HG03575 (cell line): ENCODE results near the gene SLC25A39.

Experiments
- ATAC-seq: cut with Tn5 transposase; IDR thresholded peaks from one replicate; pipeline ENCODE4 v1.9.1; 2021; ENCODE audit not compliant: unreplicated experiment, insufficient number of reproducible peaks, low FRiP score; ENCODE audit errors: extremely low read depth

Gene SLC25A39

DNA sequence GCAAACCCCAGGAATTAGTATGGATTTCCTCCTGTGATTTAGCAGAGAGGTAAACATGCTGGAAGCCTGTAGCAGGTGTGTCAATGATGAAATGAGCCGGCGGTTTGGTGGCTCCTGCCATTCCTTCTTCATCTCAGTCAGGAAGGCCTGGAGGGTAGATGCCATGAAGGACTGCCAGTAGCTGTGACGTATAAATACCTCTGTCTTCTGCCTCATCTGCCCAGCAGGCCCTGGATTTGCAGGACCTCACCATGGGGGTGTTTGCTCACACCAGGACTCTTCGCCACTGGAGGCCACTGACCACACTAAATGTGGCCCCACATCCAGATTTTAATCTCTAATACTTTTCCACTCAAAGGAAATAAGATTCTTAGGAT lies 40.6 kb downstream of the SLC25A39 start:
- ATAC-seq: no peak

DNA sequence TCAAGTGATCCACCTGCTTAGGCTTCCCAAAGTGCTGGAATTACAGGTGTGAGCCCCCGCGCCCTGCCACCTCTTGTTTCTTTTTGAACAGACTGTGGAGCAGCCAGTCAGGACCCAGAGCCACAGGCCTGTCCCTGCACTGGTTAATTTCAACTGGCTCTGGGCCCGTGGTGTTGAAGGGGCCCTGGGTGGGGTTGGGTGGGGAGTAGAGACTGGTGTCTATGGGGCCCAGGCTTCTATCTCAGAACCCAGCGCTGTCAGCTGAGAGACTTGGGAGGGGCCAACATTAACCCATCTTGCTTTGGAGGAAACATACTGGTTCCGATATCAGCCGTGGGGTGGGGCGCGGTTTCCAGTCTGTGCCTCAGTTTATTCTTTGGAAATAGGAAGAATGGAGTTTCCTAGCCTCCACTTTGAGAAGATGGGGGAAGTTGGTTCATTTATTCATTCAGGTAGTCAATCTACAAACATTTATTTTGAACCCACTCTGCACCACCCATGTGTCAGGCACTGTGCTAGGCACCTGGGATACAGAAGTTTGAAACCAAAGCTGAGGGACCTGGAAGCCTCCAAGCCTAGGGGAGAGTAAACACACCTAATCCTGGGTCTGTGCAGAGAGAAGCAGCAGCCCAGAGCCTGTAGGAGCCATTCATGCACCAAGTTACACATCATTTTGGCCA lies 41.1 kb downstream of the SLC25A39 start:
- ATAC-seq: no peak

DNA sequence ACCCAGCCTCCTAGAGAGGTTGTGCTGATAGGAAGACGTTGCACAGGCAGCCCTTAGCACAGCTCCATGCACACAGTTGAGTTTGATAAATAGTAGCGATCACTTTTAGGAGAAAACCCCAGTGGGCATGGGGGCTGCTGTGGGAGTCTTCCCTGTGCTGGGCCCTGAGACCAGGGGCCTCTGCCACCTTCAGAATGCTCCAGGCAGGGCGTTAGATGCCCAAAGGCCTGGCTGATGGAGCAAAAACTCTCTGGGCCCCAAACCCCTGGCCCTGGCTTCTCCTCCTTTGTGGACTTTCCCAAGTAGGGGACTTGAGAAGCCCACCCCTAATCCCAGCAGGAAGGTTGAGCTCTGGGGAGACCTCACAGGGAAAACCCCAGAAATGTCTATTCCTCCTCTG lies 42.4 kb downstream of the SLC25A39 start:
- no peak for ATAC-seq

DNA sequence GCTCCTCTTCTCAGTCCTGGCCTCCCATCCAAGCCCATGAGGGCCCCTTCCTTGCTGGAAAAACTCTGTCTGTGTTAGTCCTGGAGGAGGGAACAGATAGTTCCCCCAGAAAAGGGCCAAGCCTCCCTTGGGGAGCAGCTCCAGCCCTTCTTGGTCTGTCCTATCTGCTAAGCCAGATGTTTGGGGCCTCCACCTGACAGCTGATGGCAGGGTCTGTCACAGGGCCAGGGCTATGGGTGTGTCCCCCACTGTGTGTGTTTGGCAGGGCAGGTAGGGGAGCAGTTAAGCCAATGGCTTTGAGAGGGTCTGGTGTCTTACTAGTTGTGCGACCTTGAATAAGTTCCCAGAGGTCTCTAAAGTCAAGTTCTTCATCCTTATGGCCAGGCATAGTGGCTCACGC lies 43.1 kb downstream of the SLC25A39 start:
- ATAC-seq: no peak

DNA sequence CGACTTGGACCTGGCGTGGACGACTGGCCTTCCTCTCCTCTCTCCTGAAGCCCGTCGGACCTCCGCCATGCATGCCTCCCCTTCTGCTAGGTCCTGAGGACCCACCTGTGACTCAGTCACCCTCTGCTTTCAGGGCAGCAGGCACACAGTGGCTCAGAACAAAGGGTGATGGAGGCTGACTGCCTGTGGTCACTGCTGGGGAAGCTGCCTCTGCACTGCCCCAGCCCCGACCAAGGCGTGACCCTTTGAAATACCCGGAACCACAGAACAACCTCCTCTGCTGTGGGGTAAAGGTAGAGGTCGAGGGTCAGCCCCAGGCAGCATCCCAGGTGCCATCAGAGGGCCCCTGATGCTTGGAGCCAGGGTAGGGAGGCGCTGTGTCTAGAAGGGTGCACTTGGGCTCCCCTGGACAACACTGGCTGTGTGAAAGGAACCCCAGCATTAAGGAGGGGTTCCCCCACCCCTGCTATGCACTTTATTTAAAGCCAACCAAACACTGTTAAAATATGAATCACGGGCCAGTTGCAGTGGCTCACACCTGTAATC lies 44.2 kb downstream of the SLC25A39 start:
- no peak for ATAC-seq

DNA sequence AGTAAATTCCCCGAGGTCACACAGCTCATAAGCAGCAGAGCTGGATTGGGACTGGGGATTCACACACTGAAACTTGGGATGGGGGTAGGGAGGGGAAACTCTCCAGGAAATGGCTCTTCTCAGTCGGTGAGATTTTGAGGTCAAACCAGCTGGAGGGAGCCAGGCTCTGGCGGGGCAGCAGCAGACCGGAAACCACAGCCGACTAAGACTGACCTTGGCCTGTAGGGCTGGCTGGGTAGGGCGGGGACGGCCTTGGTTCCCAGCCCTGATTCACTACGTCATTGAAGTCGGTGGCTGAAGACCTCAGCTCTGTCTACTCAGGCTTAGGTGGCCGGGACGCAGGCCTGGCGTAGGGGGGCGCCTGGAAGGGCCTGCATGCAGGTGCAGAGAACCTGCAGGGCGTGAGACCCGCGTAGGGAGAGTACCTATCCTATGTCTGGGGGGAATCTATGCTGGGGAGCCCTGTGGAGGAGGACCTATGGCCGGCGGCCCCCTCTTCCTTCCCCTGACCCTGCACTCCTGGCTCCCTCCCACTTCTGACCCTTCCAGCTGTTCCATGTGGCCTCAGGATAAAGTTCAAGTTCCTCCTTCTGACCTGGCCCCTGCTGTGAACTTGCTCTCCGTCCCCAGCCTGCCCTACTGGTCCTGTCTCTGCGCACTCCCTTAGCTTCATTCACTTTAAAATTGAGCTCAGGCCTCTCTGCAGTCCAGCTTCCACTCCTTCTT lies 44.8 kb downstream of the SLC25A39 start:
- no peak for ATAC-seq

DNA sequence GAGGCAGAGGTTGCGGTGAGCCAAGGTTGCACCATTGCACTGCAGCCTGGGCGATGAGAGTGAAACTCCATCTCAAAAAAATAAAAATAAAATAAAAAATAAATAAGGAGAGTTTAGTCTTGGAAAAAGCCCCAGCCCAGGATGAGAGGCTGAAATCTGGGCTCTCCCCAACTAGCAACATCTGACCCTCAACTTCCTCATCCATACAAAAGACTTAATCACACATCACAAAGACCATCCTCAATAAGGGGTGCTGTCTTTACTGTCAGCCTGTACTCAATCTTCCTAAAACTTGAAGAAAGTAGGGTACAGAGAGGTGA lies 45.3 kb downstream of the SLC25A39 start:
- no peak for ATAC-seq

DNA sequence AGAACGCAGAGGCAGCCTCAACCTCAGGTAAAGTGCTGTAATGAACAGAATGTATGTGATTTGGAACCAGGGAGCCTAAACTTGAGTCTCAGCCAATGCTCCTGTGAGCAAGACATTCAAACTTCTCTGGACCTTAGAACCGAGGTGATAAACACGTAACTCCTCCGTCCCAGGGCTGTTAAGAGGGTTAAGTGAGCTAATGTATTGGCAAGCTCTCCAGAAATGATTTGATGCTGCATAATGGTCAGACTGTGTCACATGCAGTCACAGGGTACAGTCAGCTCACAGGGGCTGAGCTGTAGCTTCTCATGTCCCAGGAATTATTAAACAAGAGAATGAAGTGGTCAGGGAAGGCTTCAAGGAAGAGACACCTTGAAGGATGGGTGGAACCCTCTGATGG lies 46.6 kb downstream of the SLC25A39 start:
- no peak for ATAC-seq

DNA sequence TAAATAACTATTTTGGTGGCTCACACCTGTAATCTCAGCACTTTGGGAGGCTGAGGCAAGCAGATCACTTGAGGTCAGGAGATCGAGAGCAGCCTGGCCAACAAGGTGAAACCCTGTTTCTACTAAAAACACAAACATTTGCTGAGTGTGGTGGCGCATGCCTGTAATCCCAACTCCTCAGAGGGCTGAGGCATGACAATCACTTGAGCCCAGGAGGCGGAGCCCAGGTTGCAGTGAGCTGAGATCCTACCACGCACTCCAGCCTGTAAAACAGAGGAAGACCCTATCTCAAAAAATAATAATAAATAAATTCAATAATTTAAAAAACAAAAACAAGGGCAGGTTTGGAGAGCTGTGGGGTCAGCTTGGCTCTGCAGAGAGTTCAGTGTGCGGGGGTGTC lies 51.0 kb downstream of the SLC25A39 start:
- ATAC-seq: no peak

DNA sequence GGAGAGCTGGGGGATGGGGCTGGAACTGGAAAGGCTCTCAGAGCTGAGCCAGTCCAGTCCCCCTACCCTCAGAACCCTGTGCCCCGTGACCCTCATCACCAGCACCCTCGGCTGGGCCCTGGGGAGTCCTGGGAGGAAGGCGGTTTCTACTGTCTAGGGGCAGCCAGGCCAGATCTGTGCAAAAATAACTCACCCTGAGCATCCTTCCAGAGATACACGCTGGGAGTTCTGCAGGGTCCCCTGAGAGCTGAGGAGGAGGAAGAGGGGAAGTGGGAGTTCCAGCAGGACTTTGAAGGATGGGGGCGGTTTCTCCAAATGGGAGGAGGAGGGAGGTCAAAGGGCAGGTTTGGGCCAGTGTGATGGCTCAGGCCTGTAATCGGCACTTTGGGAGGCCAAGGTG lies 51.7 kb downstream of the SLC25A39 start:
- ATAC-seq: no peak

DNA sequence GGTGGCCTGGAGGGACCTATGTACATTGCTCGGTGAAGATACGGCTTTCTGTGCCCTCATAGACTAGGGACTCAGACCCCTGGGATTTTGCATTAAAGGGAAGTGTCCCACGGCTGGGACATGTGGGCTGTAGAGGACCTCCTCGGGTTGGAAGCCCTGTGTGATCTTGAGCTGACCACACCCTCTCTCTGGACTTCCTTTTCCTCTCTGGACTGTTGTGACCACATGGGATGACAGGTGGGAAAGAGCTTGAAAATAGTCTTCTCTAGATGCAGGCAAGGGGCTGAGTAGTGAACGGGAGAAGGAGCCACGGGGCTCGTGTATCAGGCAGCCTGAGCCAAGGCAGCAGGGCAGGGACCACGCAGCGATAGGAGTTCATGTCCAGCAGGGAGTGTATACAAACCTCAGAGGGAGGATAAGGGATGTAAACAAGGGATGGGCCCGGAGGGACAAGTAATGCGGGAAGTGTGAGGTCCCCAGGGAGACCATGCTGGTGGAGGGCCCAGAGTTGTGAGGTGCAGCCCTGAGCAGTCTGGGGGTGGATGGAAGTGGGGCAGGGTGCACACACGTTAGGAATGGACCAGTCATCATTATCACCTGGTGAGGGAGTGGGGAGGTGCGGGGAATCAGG lies 52.2 kb downstream of the SLC25A39 start:
- no peak for ATAC-seq
